K562 (cell line): Measurements from ENCODE around the gene SFTPA2. TPM values are rescaled to one million over a fixed set of nuclear protein-coding genes. Genes with fewer than 3 reads are reported as not detected.

Source experiments
- ATAC-seq: fragments of 200-7000 bp; cut with Tn5 transposase; 3 replicates; pipeline ENCODE4 v1.9.1; 2020; ENCODE audit warnings: moderate library complexity
- BruUV-seq: library from RNA; stranded (reverse); fragments of 400-500 nt; replicated peaks from 2 replicates; lab custom pipeline; 2021; lab: Mats Ljungman, UMichigan
- CTCF ChIA-PET: fragments of 300-600 bp; formaldehyde crosslinking; extraction: SDS; loops from one replicate; lab custom pipeline; 2021; ENCODE audit warnings: low intra/inter-chr PET ratio; lab: Yijun Ruan, JAX
- POLR2A ChIA-PET: fragments of 300-600, 350-650 bp; sonication (Branson Sonifier 250); formaldehyde crosslinking; extraction: SDS; loops from one replicate; lab custom pipeline; 2021; ENCODE audit warnings: antibody characterized with exemption, inconsistent platforms; lab: Yijun Ruan, JAX
- DNase-seq, 4 experiments: peaks; one replicate each; pipeline versions ENCODE4 v3.0.0 to v3.0.0-alpha.2; 2011 to 2018; ENCODE audit warnings: low spot score in 3 of 4, mixed read lengths in 3 of 4; ENCODE audit errors: extremely low read depth in 1 of 4
- FAIRE-seq: peaks from 2 replicates; lab custom pipeline; 2011; peaks lifted over from hg19 to GRCh38; lab: Jason Lieb, UNC
- H2AFZ ChIP-seq: 2 replicates; pipeline ENCODE4 v1.6.0; 2011; ENCODE audit warnings: low read depth, low read length, control low read depth, inconsistent platforms
- H3K27ac ChIP-seq: fragments of 200-600 bp; 3 replicates; pipeline ENCODE4 v1.8.0; 2011; ENCODE audit warnings: low read depth, mild to moderate bottlenecking, control low read depth, inconsistent platforms, low read length, moderate library complexity, mixed read lengths; ENCODE audit errors: extremely low read depth
- H3K27me3 ChIP-seq, 2 experiments: fragments of 300-600 bp in 1 of 2; 2 replicates in 1 of 2; 3 replicates in 1 of 2; pipeline versions ENCODE4 v1.6.0 to v1.8.0; 2011; ENCODE audit warnings: inconsistent platforms in 2 of 2, low read length in 2 of 2, mild to moderate bottlenecking in 1 of 2, mixed read lengths in 1 of 2, moderate library complexity in 1 of 2; ENCODE audit not compliant: control insufficient read depth in 2 of 2, insufficient read depth in 2 of 2
- H3K36me3 ChIP-seq: fragments of 300-600 bp; 3 replicates; pipeline ENCODE4 v1.8.0; 2011; ENCODE audit warnings: mild to moderate bottlenecking, low read length, inconsistent platforms; ENCODE audit not compliant: control insufficient read depth, insufficient read depth
- H3K4me1 ChIP-seq, 2 experiments: fragments of 200-600 bp in 1 of 2; replicated peaks in 1 of 2; 2 replicates in 1 of 2; 3 replicates in 1 of 2; pipeline versions ENCODE4 v1.5.1 to v1.8.0; 2011; ENCODE audit warnings: inconsistent platforms in 2 of 2, low read length in 2 of 2, mild to moderate bottlenecking in 1 of 2, mixed read lengths in 1 of 2, moderate library complexity in 1 of 2; ENCODE audit not compliant: control insufficient read depth in 2 of 2, insufficient read depth in 2 of 2
- H3K4me2 ChIP-seq: 2 replicates; pipeline ENCODE4 v1.6.1; 2011; ENCODE audit warnings: low read length, control low read depth, inconsistent platforms, mixed read lengths; ENCODE audit not compliant: insufficient read depth
- H3K4me3 ChIP-seq: fragments of 200-600 bp; sonication (generic), shearing (Covaris generic); 2 replicates; pipeline ENCODE4 v1.5.1; 2016; ENCODE audit warnings: control low read depth, inconsistent platforms
- H3K79me2 ChIP-seq: fragments of 200-600 bp; 3 replicates; pipeline ENCODE4 v1.8.0; 2011; ENCODE audit warnings: low read length, inconsistent platforms; ENCODE audit not compliant: control insufficient read depth, insufficient read depth
- H3K9ac ChIP-seq, 2 experiments: 2 replicates each; pipeline versions ENCODE4 v1.6.0 to v1.6.1; 2011; ENCODE audit warnings: low read depth in 2 of 2, low read length in 2 of 2, control low read depth in 1 of 2, inconsistent platforms in 1 of 2, mild to moderate bottlenecking in 1 of 2, mixed read lengths in 1 of 2; ENCODE audit not compliant: insufficient read depth in 1 of 2
- H3K9me1 ChIP-seq: one replicate; pipeline ENCODE4 v1.6.0; 2011; ENCODE audit warnings: inconsistent platforms, mild to moderate bottlenecking, low read length, moderate library complexity; ENCODE audit not compliant: control insufficient read depth, insufficient read depth
- H3K9me3 ChIP-seq: replicated peaks from 2 replicates; pipeline ENCODE4 v1.5.1; 2011; ENCODE audit warnings: low read depth, low read length, inconsistent platforms; ENCODE audit not compliant: control insufficient read depth, insufficient read depth
- H4K20me1 ChIP-seq: replicated peaks from 2 replicates; pipeline ENCODE4 v1.6.1; 2011; ENCODE audit warnings: low read length, inconsistent platforms, mixed read lengths; ENCODE audit not compliant: control insufficient read depth, insufficient read depth
- CREB1 ChIP-seq, 2 experiments: sonication (generic) in 1 of 2; formaldehyde crosslinking in 1 of 2; IDR thresholded peaks; 2 replicates each; pipeline versions ENCODE4 v1.6.1 to v1.8.0; 2012 to 2022; ENCODE audit warnings: inconsistent platforms in 1 of 2, mild to moderate bottlenecking in 1 of 2, missing genetic modification reagents in 1 of 2, moderate library complexity in 1 of 2
- HOXB6 ChIP-seq: fragments of 250-450 bp; sonication (Bioruptor Pico); IDR thresholded peaks from 2 replicates; pipeline ENCODE4 v1.5.1; 2022; ENCODE audit warnings: mild to moderate bottlenecking, borderline replicate concordance
- MCM2 ChIP-seq: fragments of 450-650 bp; IDR thresholded peaks from 2 replicates; pipeline ENCODE4 v1.6.1; 2017; ENCODE audit warnings: low read depth, mild to moderate bottlenecking
- NR3C1 ChIP-seq: sonication (generic); formaldehyde crosslinking; IDR thresholded peaks from 2 replicates; pipeline ENCODE4 v1.8.1; 2022; ENCODE audit warnings: missing genetic modification reagents
- RERE ChIP-seq: sonication (generic); formaldehyde crosslinking; IDR thresholded peaks from 2 replicates; pipeline ENCODE4 v1.8.0; 2023; ENCODE audit warnings: missing genetic modification reagents, mild to moderate bottlenecking, borderline replicate concordance
- SAFB2 ChIP-seq: fragments of 200-400 bp; formaldehyde crosslinking; IDR thresholded peaks from 2 replicates; pipeline ENCODE4 v1.6.1; 2018; ENCODE audit warnings: borderline replicate concordance, low read length, low read depth, moderate library complexity; ENCODE audit not compliant: severe bottlenecking
- SMAD4 ChIP-seq: fragments of 250-450 bp; sonication (Bioruptor Pico); conservative IDR thresholded peaks from 2 replicates; pipeline ENCODE4 v1.8.0; 2021; ENCODE audit warnings: inconsistent platforms, mild to moderate bottlenecking, moderate library complexity
- SMARCE1 ChIP-seq: fragments of 450-650 bp; IDR thresholded peaks from 2 replicates; pipeline ENCODE4 v1.7.1; 2016; ENCODE audit warnings: mild to moderate bottlenecking
- SRF ChIP-seq, 2 experiments: fragments of 250-450, 450-650 bp in 1 of 2; sonication (Bioruptor Pico) in 1 of 2; sonication (generic) in 1 of 2; formaldehyde crosslinking; IDR thresholded peaks; 2 replicates each; pipeline versions ENCODE4 v1.5.0 to v1.5.1; 2020 to 2022; ENCODE audit warnings: mild to moderate bottlenecking in 1 of 2, missing genetic modification reagents in 1 of 2
- TSHZ1 ChIP-seq: fragments of 250-450 bp; sonication (Bioruptor Pico); IDR thresholded peaks from 2 replicates; pipeline ENCODE4 v1.4.0; 2020; ENCODE audit warnings: mild to moderate bottlenecking, moderate library complexity
- ZNF143 ChIP-seq: sonication (generic); formaldehyde crosslinking; IDR thresholded peaks from 2 replicates; pipeline ENCODE4 v1.9.0; 2022; ENCODE audit warnings: mild to moderate bottlenecking, missing genetic modification reagents
- WGBS: fragments of 100-300 bp; shearing (Covaris generic); methylation state at CpG from one replicate; pipeline ENCODE4 v1.1.6; 2016; ENCODE audit warnings: low coverage, mixed read lengths; ENCODE audit not compliant: insufficient coverage; ENCODE audit errors: missing lambda C conversion rate; 5-methylcytosine and 5-hydroxymethylcytosine counted together
- in situ Hi-C: fragments of 300-500 bp; cut with MboI; formaldehyde crosslinking; loops from 4 replicates; pipeline ENCODE4 v1.15.0; 2018; ENCODE audit warnings: inconsistent platforms, mixed read lengths
- intact Hi-C: fragments of 100-400 bp; cut with micrococcal nuclease; formaldehyde crosslinking; loops from 2 replicates; pipeline ENCODE4 v1.14.2; 2022
- polyA plus RNA-seq, 8 experiments: library from polyadenylated mRNA; depleted of rRNA in 4 of 8; stranded (reverse) in 5 of 8; unstranded in 3 of 8; fragments of >200 nt; fragmentation: Nextera tagmentation in 2 of 8; fragmentation: Illumina TruSeq in 1 of 8; extraction: Ambion mirVana in 2 of 8; extraction: Trizol in 1 of 8; gene quantifications; 2 replicates each; pipeline versions ENCODE4 v1.2.1 to v1.2.3, GENCODE V29; 2011 to 2014; ENCODE audit warnings: inconsistent platforms in 1 of 8, missing spikeins in 1 of 8
- total RNA-seq, 7 experiments: library from RNA; depleted of rRNA in 6 of 7; stranded (reverse); fragments of >200 nt in 6 of 7; fragmentation: Illumina TruSeq in 2 of 7; extraction: Trizol in 2 of 7; gene quantifications; 2 replicates each; pipeline versions ENCODE4 v1.2.1 to v1.2.3, GENCODE V29; 2011 to 2021; ENCODE audit warnings: low replicate concordance in 1 of 7

The SFTPA2 gene
- total and polyA plus RNA-seq, 9 of the 15 experiments (the other 6 are each of a cell fraction or from before 2014, with no cell fraction given) = 4.1 TPM; not detected in 8

- POLR2A ChIA-PET = interaction anchor here (0.6 kb wide), 1 partner anchor 1363 kb away, joined by 3 read pairs; no protein-coding TSS in a partner anchor
- Histone ChIP-seq H3K9me3 (no peaks in the 10 kb centered on the region), H3K27ac (no peak overlapping the region), H3K4me1 (no peaks in the 10 kb centered on the region), H3K9ac (no peak overlapping the region), H3K4me2 (no peak overlapping the region), H4K20me1 (peaks cover 4% of the 10 kb centered on the region; the same call in 1 of the 2 replicates), H3K79me2 (no peaks in the 10 kb centered on the region), H3K36me3 (no peaks in the 10 kb centered on the region), H2AFZ (no peak overlapping the region), H3K9me1 (no peaks in the 10 kb centered on the region), H3K4me3 (no peak overlapping the region), H3K27me3 (peaks cover 11 to 49% of the 10 kb centered on the region in 2 experiments)
- in situ Hi-C loops = loop anchor here (5.0 kb wide), 1 partner anchor 57 kb away; the partner anchor contains the start of gene SFTPA1
- no TSS peak for BruUV-seq
- DNase-seq (no peak), ATAC-seq (no peak), FAIRE-seq (peak; percentile 40)
- CTCF ChIA-PET = no interaction called here
- intact Hi-C loops = loop anchor here (1.0 kb wide), 1 partner anchor 59 kb away; no protein-coding TSS in a partner anchor
- under 1% methylated on average over 11 of the region's 11 CpGs for WGBS
- no peak for TF ChIP-seq ZNF143 (CRISPR knock-in tag)
- no peak for TF ChIP-seq TSHZ1 (CRISPR knock-in tag)
- no peak for TF ChIP-seq RERE
- TF ChIP-seq NR3C1 = no peak
- TF ChIP-seq SMAD4 (CRISPR knock-in tag) = no peak
- TF ChIP-seq SAFB2 = no peak
- no peak for TF ChIP-seq CREB1 (IDR thresholded peaks at IDR 0.05)
- TF ChIP-seq CREB1 (CRISPR knock-in tag; IDR thresholded peaks at IDR 0.05) = no peak
- TF ChIP-seq MCM2 = no peak
- TF ChIP-seq HOXB6 = no peak
- TF ChIP-seq SMARCE1 = no peak
- no peak for TF ChIP-seq SRF (CRISPR knock-in tag; IDR thresholded peaks at IDR 0.05)
Observed at GRCh38 chr10:79555354-79556309, 4.6 kb downstream of the SFTPA2 start.
